H1 (cell line): Measurements from ENCODE around the gene PPP4R3A. TPM values are rescaled to one million over a fixed set of nuclear protein-coding genes. Genes with fewer than 3 reads are reported as not detected.

Source experiments
- CTCF ChIA-PET: fragments of 300-600 bp; sonication (Branson Sonifier 250); formaldehyde crosslinking; loops from one replicate; lab custom pipeline; 2021; ENCODE audit not compliant: partially characterized antibody; lab: Charles Lee
- POLR2A ChIA-PET: fragments of 300-600 bp; sonication (Branson Sonifier 250); formaldehyde crosslinking; loops from one replicate; lab custom pipeline; 2021; ENCODE audit warnings: inconsistent platforms; ENCODE audit not compliant: partially characterized antibody; lab: Charles Lee
- DNase-seq, 2 experiments: peaks; one replicate each; pipeline versions ENCODE4 v3.0.0 to v3.0.0-alpha.2; 2010 to 2022; ENCODE audit warnings: low spot score in 2 of 2, low read depth in 1 of 2, mixed read lengths in 1 of 2
- FAIRE-seq: peaks from 2 replicates; lab custom pipeline; 2011; peaks lifted over from hg19 to GRCh38; lab: Jason Lieb, UNC
- H2AFZ ChIP-seq: 2 replicates; pipeline ENCODE4 v1.8.1; 2012; ENCODE audit warnings: low read length, inconsistent platforms
- H2AK5ac ChIP-seq: 2 replicates; pipeline ENCODE4 v1.6.1; 2013; ENCODE audit warnings: low read depth, low read length
- H2BK120ac ChIP-seq: replicated peaks from 2 replicates; pipeline ENCODE3; 2013; ENCODE audit warnings: low read depth, low read length, inconsistent platforms
- H2BK12ac ChIP-seq: 2 replicates; pipeline ENCODE4 v1.6.1; 2013; ENCODE audit warnings: low read depth, low read length
- H2BK15ac ChIP-seq: 2 replicates; pipeline ENCODE4 v1.6.1; 2013; ENCODE audit warnings: low read length
- H2BK20ac ChIP-seq: 2 replicates; pipeline ENCODE4 v1.6.1; 2013; ENCODE audit warnings: low read length
- H2BK5ac ChIP-seq: 2 replicates; pipeline ENCODE4 v1.6.1; 2013; ENCODE audit warnings: low read depth, low read length
- H3K14ac ChIP-seq: 2 replicates; pipeline ENCODE4 v1.6.1; 2013; ENCODE audit warnings: inconsistent platforms; ENCODE audit not compliant: insufficient read length
- H3K18ac ChIP-seq: 2 replicates; pipeline ENCODE4 v1.6.1; 2013; ENCODE audit warnings: low read length; ENCODE audit errors: extremely low read depth
- H3K23ac ChIP-seq: 2 replicates; pipeline ENCODE4 v1.6.1; 2013; ENCODE audit warnings: inconsistent platforms; ENCODE audit not compliant: insufficient read length
- H3K23me2 ChIP-seq: 2 replicates; pipeline ENCODE4 v1.6.1; 2013; ENCODE audit warnings: low read depth, low read length
- H3K27ac ChIP-seq: 2 replicates; pipeline ENCODE4 v1.6.1; 2011; ENCODE audit warnings: low read depth, low read length, inconsistent platforms
- H3K27me3 ChIP-seq, 4 experiments: replicated peaks in 1 of 4; 1 replicate in 1 of 4; 2 replicates in 3 of 4; pipeline versions ENCODE4 v1.6.1 to v1.8.1; 2011 to 2013; ENCODE audit warnings: low read length in 3 of 4, mild to moderate bottlenecking in 3 of 4, inconsistent platforms in 2 of 4, mixed read lengths in 2 of 4, moderate library complexity in 1 of 4; ENCODE audit not compliant: control insufficient read depth in 3 of 4, insufficient read depth in 3 of 4; ENCODE audit errors: extremely low read depth in 1 of 4
- H3K36me3 ChIP-seq, 4 experiments: 2 replicates each; pipeline versions ENCODE4 v1.6.1 to v1.8.1; 2011 to 2013; ENCODE audit warnings: mild to moderate bottlenecking in 4 of 4, low read length in 3 of 4, moderate library complexity in 2 of 4, control low read depth in 1 of 4, inconsistent platforms in 1 of 4; ENCODE audit not compliant: insufficient read depth in 4 of 4, control insufficient read depth in 2 of 4
- H3K4ac ChIP-seq: replicated peaks from 2 replicates; pipeline ENCODE3; 2013; ENCODE audit warnings: low read length, low read depth, mixed read lengths, inconsistent platforms; ENCODE audit not compliant: insufficient read length
- H3K4me1 ChIP-seq, 4 experiments: replicated peaks in 1 of 4; 1 replicate in 1 of 4; 2 replicates in 3 of 4; pipeline versions ENCODE4 v1.6.1 to v1.8.1; 2011 to 2013; ENCODE audit warnings: low read length in 3 of 4, inconsistent platforms in 2 of 4, mixed read lengths in 1 of 4; ENCODE audit not compliant: insufficient read depth in 4 of 4, control insufficient read depth in 3 of 4
- H3K4me2 ChIP-seq, 2 experiments: 2 replicates each; pipeline versions ENCODE4 v1.6.1 to v1.8.1; 2011 to 2013; ENCODE audit warnings: low read depth in 2 of 2, low read length in 2 of 2, control low read depth in 1 of 2, inconsistent platforms in 1 of 2, mild to moderate bottlenecking in 1 of 2; ENCODE audit not compliant: insufficient read depth in 1 of 2
- H3K4me3 ChIP-seq, 4 experiments: fragments of 200-600, 300-600 bp in 1 of 4; sonication (generic), shearing (Covaris generic), sonication (Bioruptor Twin) in 1 of 4; 2 replicates each; pipeline versions ENCODE4 v1.5.1 to v1.8.1; 2011 to 2016; ENCODE audit warnings: low read length in 4 of 4, low read depth in 3 of 4, control low read depth in 2 of 4, inconsistent platforms in 2 of 4, mild to moderate bottlenecking in 2 of 4, mixed read lengths in 1 of 4, moderate library complexity in 1 of 4; ENCODE audit not compliant: insufficient read depth in 2 of 4; ENCODE audit errors: extremely low read depth in 1 of 4
- H3K56ac ChIP-seq: replicated peaks from 2 replicates; pipeline ENCODE3; 2013; ENCODE audit warnings: low read depth, mild to moderate bottlenecking, mixed read lengths, low read length, inconsistent platforms; ENCODE audit not compliant: insufficient read length
- H3K79me1 ChIP-seq: 2 replicates; pipeline ENCODE4 v1.6.1; 2013; ENCODE audit warnings: low read depth, low read length, control low read depth
- H3K79me2 ChIP-seq, 2 experiments: 2 replicates each; pipeline versions ENCODE4 v1.6.1 to v1.8.1; 2012 to 2013; ENCODE audit warnings: low read length in 2 of 2, mild to moderate bottlenecking in 2 of 2, inconsistent platforms in 1 of 2; ENCODE audit not compliant: insufficient read depth in 2 of 2, control insufficient read depth in 1 of 2
- H3K9ac ChIP-seq, 4 experiments: replicated peaks in 1 of 4; 1 replicate in 1 of 4; 2 replicates in 3 of 4; pipeline versions ENCODE4 v1.6.1 to v1.8.1; 2011 to 2013; ENCODE audit warnings: low read depth in 3 of 4, low read length in 3 of 4, control low read depth in 2 of 4, mild to moderate bottlenecking in 2 of 4, moderate library complexity in 2 of 4, inconsistent platforms in 1 of 4; ENCODE audit errors: extremely low read depth in 1 of 4
- H3K9me3 ChIP-seq, 2 experiments: 2 replicates each; pipeline versions ENCODE4 v1.6.1 to v1.8.1; 2012 to 2013; ENCODE audit warnings: mild to moderate bottlenecking in 2 of 2, moderate library complexity in 2 of 2, control low read depth in 1 of 2, inconsistent platforms in 1 of 2, low read depth in 1 of 2, low read length in 1 of 2, mixed read lengths in 1 of 2; ENCODE audit not compliant: insufficient read depth in 2 of 2
- H4K20me1 ChIP-seq, 2 experiments: replicated peaks in 1 of 2; 2 replicates each; pipeline versions ENCODE3 to v1.8.1; 2011 to 2013; ENCODE audit warnings: inconsistent platforms in 2 of 2, low read length in 2 of 2, mild to moderate bottlenecking in 1 of 2; ENCODE audit not compliant: insufficient read depth in 2 of 2, control insufficient read depth in 1 of 2
- H4K5ac ChIP-seq: 2 replicates; pipeline ENCODE4 v1.6.1; 2013; ENCODE audit warnings: low read length, low read depth, mixed read lengths, inconsistent platforms; ENCODE audit not compliant: insufficient read length
- H4K8ac ChIP-seq: 2 replicates; pipeline ENCODE4 v1.8.0; 2013; ENCODE audit warnings: mild to moderate bottlenecking, moderate library complexity, low read length, inconsistent platforms; ENCODE audit not compliant: insufficient read depth; ENCODE audit errors: extremely low read depth
- H4K91ac ChIP-seq: replicated peaks from 2 replicates; pipeline ENCODE3; 2013; ENCODE audit warnings: low read length, mixed read lengths, inconsistent platforms; ENCODE audit not compliant: insufficient read length
- EGR1 ChIP-seq: IDR thresholded peaks from 2 replicates; pipeline ENCODE4 v1.6.1; 2011; ENCODE audit warnings: low read depth, low read length, borderline replicate concordance
- KDM5A ChIP-seq: fragments of 200-600 bp; IDR thresholded peaks from 2 replicates; pipeline ENCODE4 v1.7.1; 2012; ENCODE audit warnings: mild to moderate bottlenecking, low read length, inconsistent platforms, mixed read lengths
- RXRA ChIP-seq: IDR thresholded peaks from 2 replicates; pipeline ENCODE4 v1.6.1; 2011; ENCODE audit warnings: low read depth, mild to moderate bottlenecking, low read length, moderate library complexity; ENCODE audit not compliant: insufficient read depth
- SAP30 ChIP-seq: fragments of 300-600 bp; sonication (generic); IDR thresholded peaks from 2 replicates; pipeline ENCODE4 v1.7.1; 2012; ENCODE audit warnings: low read length, moderate library complexity, mild to moderate bottlenecking, inconsistent platforms; ENCODE audit not compliant: insufficient read depth, insufficient replicate concordance
- TAF1 ChIP-seq: IDR thresholded peaks from 2 replicates; pipeline ENCODE4 v1.6.1; 2011; ENCODE audit warnings: mild to moderate bottlenecking, low read depth, low read length
- TCF12 ChIP-seq: IDR thresholded peaks from 2 replicates; pipeline ENCODE4 v1.6.1; 2011; ENCODE audit warnings: low read depth, mild to moderate bottlenecking, low read length
- WGBS, 2 experiments: shearing (Covaris generic) in 1 of 2; methylation state at CpG; one replicate each; pipeline versions ENCODE4 v1.1.6 to v1.1.7; 2013 to 2015; ENCODE audit warnings: low lambda C conversion rate in 2 of 2, mixed read lengths in 2 of 2, inconsistent platforms in 1 of 2, low coverage in 1 of 2, missing lambda C conversion rate in 1 of 2; ENCODE audit not compliant: insufficient replicate concordance in 2 of 2, insufficient coverage in 1 of 2, insufficient read length in 1 of 2; ENCODE audit errors: extremely low coverage in 1 of 2, missing lambda C conversion rate in 1 of 2; 5-methylcytosine and 5-hydroxymethylcytosine counted together
- polyA plus RNA-seq, 7 experiments: library from polyadenylated mRNA; depleted of rRNA in 3 of 7; stranded (reverse) in 5 of 7; unstranded in 2 of 7; fragments of >200 nt in 5 of 7; fragments of 200-250 nt in 2 of 7; gene quantifications; 1 replicate in 5 of 7; 2 replicates in 1 of 7; 4 replicates in 1 of 7; pipeline versions ENCODE4 v1.2.1 to v1.2.3, GENCODE V29; 2011 to 2013; ENCODE audit warnings: missing spikeins in 2 of 7, mixed read lengths in 2 of 7
- total RNA-seq: library from RNA; stranded (reverse); fragmentation: NEBNext Ultra II Directional; extraction: Animal tissue kit (Norgen Biotek cat#: 25700); gene quantifications from 2 replicates; pipeline ENCODE4 v1.2.1, GENCODE V29; 2021

PPP4R3A gene
- total and polyA plus RNA-seq, 2 of the 8 experiments (the other 6 are each of a cell fraction or from before 2014, with no cell fraction given), result 31.7 to 122 TPM

GRCh38 chr14:91464615-91465205 lies 45.4 kb downstream of the PPP4R3A start:
- Histone ChIP-seq H3K9me3 (no peaks in the 10 kb centered on the region), H2BK120ac (no peak overlapping the region), H3K23me2 (no peaks in the 10 kb centered on the region), H2AK5ac (no peak overlapping the region), H2BK20ac (no peak overlapping the region), H4K20me1 (no peaks in the 10 kb centered on the region), H3K4me3 (no peak overlapping the region), H3K79me2 (no peaks in the 10 kb centered on the region; a peak in 1 of 4 replicates), H2BK15ac (no peak overlapping the region), H3K9ac (no peak overlapping the region), H3K56ac (no peak overlapping the region), H3K4me1 (no peaks in the 10 kb centered on the region), H3K4ac (no peak overlapping the region), H4K91ac (no peak overlapping the region), H3K23ac (no peak overlapping the region), H3K14ac (no peak overlapping the region), H3K18ac (no peak overlapping the region), H3K36me3 (peaks cover 26 to 96% (median 53%) of the 10 kb centered on the region in 4 experiments), H3K27me3 (no peaks in the 10 kb centered on the region), H2AFZ (no peak overlapping the region), H2BK12ac (no peak overlapping the region), H3K79me1 (no peaks in the 10 kb centered on the region; the same call in 1 of the 2 replicates), H2BK5ac (no peak overlapping the region), H3K27ac (no peak overlapping the region), H4K5ac (no peak overlapping the region), H3K4me2 (no peak overlapping the region), H4K8ac (no peak overlapping the region)
- 61% methylated on average over 3 of the region's 3 CpGs; no CpG with 5 or more reads in 1 of the 2 experiments for WGBS, 2 experiments
- DNase-seq (no peak), FAIRE-seq (no peak)
- ChIA-PET CTCF (interaction anchor here (0.6 to 1.4 kb wide), 4 partner anchors 17 to 380 kb away, joined by 3 to 4 read pairs (median 4); no protein-coding TSS in a partner anchor), POLR2A (interaction anchor here (1.1 kb wide), 1 partner anchor 9 kb away, joined by 3 read pairs; no protein-coding TSS in a partner anchor)
- no peak for TF ChIP-seq SAP30
- no peak for TF ChIP-seq RXRA
- no peak for TF ChIP-seq EGR1
- no peak for TF ChIP-seq KDM5A
- TF ChIP-seq TCF12, result no peak
- TF ChIP-seq TAF1, result no peak
